Measurements from ENCODE around the gene ABCG5.

The ABCG5 gene

DNA sequence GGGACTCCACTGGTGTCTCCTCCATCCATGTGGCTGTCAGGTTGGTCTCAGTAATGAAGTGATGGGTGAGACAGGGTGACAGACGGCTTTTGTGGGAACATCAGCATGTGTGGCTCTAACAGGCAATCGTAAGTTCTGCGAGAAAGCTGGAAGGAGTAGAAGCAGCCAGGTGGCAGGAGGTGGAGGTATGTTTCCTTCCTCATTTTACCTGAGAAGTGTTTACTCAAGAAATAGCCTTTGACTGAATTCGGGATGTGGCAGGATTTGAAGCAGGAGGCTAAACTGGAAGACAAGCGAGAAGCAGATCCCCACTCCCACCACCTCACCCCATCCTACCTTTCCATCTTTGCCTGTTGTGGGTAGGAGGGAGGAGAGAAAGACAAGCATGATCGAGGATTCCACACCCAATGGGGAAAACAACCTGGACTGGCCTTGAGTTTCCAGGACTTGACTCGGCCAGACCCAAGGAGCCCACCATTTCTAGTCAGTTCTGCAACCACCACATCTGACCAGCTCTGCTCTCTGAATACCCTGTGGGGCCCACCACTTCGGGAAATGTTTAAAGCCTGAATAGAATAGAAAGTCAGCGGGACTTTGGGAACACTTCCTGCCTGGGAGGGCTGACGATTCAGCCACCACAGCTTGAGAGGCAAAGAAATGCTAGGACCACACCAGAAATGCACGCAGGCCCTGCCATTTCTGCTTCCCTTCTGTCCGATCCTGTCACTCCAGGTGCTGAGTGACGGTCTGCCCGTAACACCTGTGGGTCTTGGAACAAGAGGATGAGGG is 1.3 kb upstream of the ABCG5 start:
- TF ChIP-seq REST (IDR thresholded peaks at IDR 0.05; ENCODE audit: insufficient read depth in 1 of 2, low read depth in 2 of 2, low read length in 2 of 2) (no peak), SIN3A (IDR thresholded peaks at IDR 0.05; ENCODE audit: borderline replicate concordance, insufficient read depth, low read length) (no peak), FOXP2 (optimal IDR thresholded peaks at IDR 0.05; ENCODE audit: borderline replicate concordance, extremely low read depth, extremely low read length, insufficient read depth) (no peak), POLR2AphosphoS5 (IDR thresholded peaks at IDR 0.05; ENCODE audit: low read depth, low read length) (no peak), TAF1 (IDR thresholded peaks at IDR 0.05; ENCODE audit: borderline replicate concordance, insufficient read depth, low read length) (no peak)

GRCh38 chr2:43837831-43838559 is 644 bp downstream of the ABCG5 start:
- TF ChIP-seq REST (IDR thresholded peaks at IDR 0.05; ENCODE audit: insufficient read depth in 1 of 2, low read depth in 2 of 2, low read length in 2 of 2) = no peak
- no peak for TF ChIP-seq TAF1 (IDR thresholded peaks at IDR 0.05; ENCODE audit: borderline replicate concordance, insufficient read depth, low read length)
- no peak for TF ChIP-seq POLR2AphosphoS5 (IDR thresholded peaks at IDR 0.05; ENCODE audit: low read depth, low read length)
- no peak for TF ChIP-seq SIN3A (IDR thresholded peaks at IDR 0.05; ENCODE audit: borderline replicate concordance, insufficient read depth, low read length)
- TF ChIP-seq FOXP2 (optimal IDR thresholded peaks at IDR 0.05; ENCODE audit: borderline replicate concordance, extremely low read depth, extremely low read length, insufficient read depth) = no peak

GRCh38 chr2:43837033-43837432 is 1.6 kb downstream of the ABCG5 start:
- TF ChIP-seq FOXP2 (optimal IDR thresholded peaks at IDR 0.05; ENCODE audit: borderline replicate concordance, extremely low read depth, extremely low read length, insufficient read depth) (no peak), SIN3A (IDR thresholded peaks at IDR 0.05; ENCODE audit: borderline replicate concordance, insufficient read depth, low read length) (no peak), TAF1 (IDR thresholded peaks at IDR 0.05; ENCODE audit: borderline replicate concordance, insufficient read depth, low read length) (no peak), POLR2AphosphoS5 (IDR thresholded peaks at IDR 0.05; ENCODE audit: low read depth, low read length) (no peak), REST (IDR thresholded peaks at IDR 0.05; ENCODE audit: insufficient read depth in 1 of 2, low read depth in 2 of 2, low read length in 2 of 2) (no peak)

DNA sequence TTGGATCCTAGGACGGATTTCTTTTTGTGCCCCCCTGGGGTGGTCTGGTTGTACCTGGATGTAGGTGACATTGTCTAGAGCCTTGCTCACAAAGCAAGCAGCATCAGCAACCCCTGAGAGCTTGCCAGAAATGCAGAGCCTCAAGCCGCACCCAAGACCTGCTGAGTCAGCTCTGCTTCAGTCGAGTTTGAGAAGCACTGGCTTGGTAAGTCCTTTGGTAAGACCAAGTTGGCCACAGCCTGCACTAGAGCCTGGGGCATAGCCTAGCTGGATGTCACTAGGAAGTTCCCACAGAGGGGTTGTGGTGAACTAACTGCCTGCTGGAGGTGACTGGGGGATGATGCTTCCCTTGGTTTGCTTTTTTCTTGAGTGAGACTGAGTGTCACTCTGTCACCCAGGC is 6.2 kb downstream of the ABCG5 start:
- TF ChIP-seq FOXP2 (optimal IDR thresholded peaks at IDR 0.05; ENCODE audit: borderline replicate concordance, extremely low read depth, extremely low read length, insufficient read depth) = no peak
- no peak for TF ChIP-seq REST (IDR thresholded peaks at IDR 0.05; ENCODE audit: insufficient read depth in 1 of 2, low read depth in 2 of 2, low read length in 2 of 2)
- no peak for TF ChIP-seq POLR2AphosphoS5 (IDR thresholded peaks at IDR 0.05; ENCODE audit: low read depth, low read length)
- no peak for TF ChIP-seq SIN3A (IDR thresholded peaks at IDR 0.05; ENCODE audit: borderline replicate concordance, insufficient read depth, low read length)
- no peak for TF ChIP-seq TAF1 (IDR thresholded peaks at IDR 0.05; ENCODE audit: borderline replicate concordance, insufficient read depth, low read length)
